Kidney (tissue), 14 donors: ENCODE results near the gene SETD3. TPM values are rescaled to one million over a fixed set of nuclear protein-coding genes. Genes with fewer than 3 reads are reported as not detected.

ENCODE experiments used
- DNase-seq, 5 donors: peaks; one replicate each; pipeline ENCODE4 v3.0.0-alpha.2; 2013 to 2020
- FAIRE-seq: peaks from 2 replicates; lab custom pipeline; 2012; peaks lifted over from hg19 to GRCh38; lab: Jason Lieb, UNC
- H3K27ac ChIP-seq, 2 donors: one replicate each; pipeline ENCODE4 v1.7.0; 2013; ENCODE audit warnings: low read depth in 2 of 2, low read length in 2 of 2, inconsistent platforms in 1 of 2
- H3K27me3 ChIP-seq: one replicate; pipeline ENCODE4 v1.7.1; 2013; ENCODE audit warnings: low read length, inconsistent platforms; ENCODE audit not compliant: control insufficient read depth, insufficient read depth
- H3K36me3 ChIP-seq, 3 donors: one replicate each; pipeline versions ENCODE4 v1.7.0 to v1.7.1; 2013; ENCODE audit warnings: low read length in 3 of 3, control low read depth in 1 of 3, inconsistent platforms in 1 of 3; ENCODE audit not compliant: insufficient read depth in 3 of 3, control insufficient read depth in 2 of 3
- H3K4me1 ChIP-seq, 3 donors: one replicate each; pipeline versions ENCODE4 v1.7.0 to v1.7.1; 2013; ENCODE audit warnings: low read length in 3 of 3, inconsistent platforms in 1 of 3, low read depth in 1 of 3; ENCODE audit not compliant: control insufficient read depth in 2 of 3, insufficient read depth in 2 of 3
- H3K4me3 ChIP-seq, 3 donors: one replicate each; pipeline versions ENCODE4 v1.7.0 to v1.8.1; 2013; ENCODE audit warnings: low read length in 3 of 3, control low read depth in 1 of 3, inconsistent platforms in 1 of 3
- H3K9ac ChIP-seq, 3 donors: one replicate each; pipeline versions ENCODE4 v1.7.0 to v1.7.1; 2013; ENCODE audit warnings: low read length in 3 of 3, control low read depth in 1 of 3, inconsistent platforms in 1 of 3
- H3K9me3 ChIP-seq, 3 donors: one replicate each; pipeline versions ENCODE4 v1.7.0 to v1.7.1; 2013; ENCODE audit warnings: low read length in 3 of 3, control low read depth in 1 of 3, inconsistent platforms in 1 of 3; ENCODE audit not compliant: control insufficient read depth in 2 of 3, insufficient read depth in 1 of 3
- CTCF ChIP-seq: IDR thresholded peaks from 3 replicates; pipeline ENCODE4 v1.5.1; 2012; ENCODE audit warnings: mild to moderate bottlenecking, moderate library complexity, borderline replicate concordance; ENCODE audit not compliant: insufficient read depth; ENCODE audit errors: extremely low read depth
- intact Hi-C: fragments of 100-400 bp; cut with DNase I; formaldehyde crosslinking; loops from one replicate; pipeline ENCODE4 v1.11.1; 2022
- polyA plus RNA-seq: library from polyadenylated mRNA; stranded (reverse); fragments of 350-450 nt; fragmentation: Illumina TruSeq; extraction: RNeasy Lipid Tissue Mini Kit (QIAGEN cat#74804); gene quantifications from one replicate; pipeline ENCODE4 v1.2.3, GENCODE V29; 2014; ENCODE audit warnings: low read depth, low replicate concordance; ENCODE audit not compliant: insufficient read depth
- total RNA-seq: library from RNA; stranded (reverse); fragmentation: NEBNext Ultra II Directional; extraction: Animal tissue kit (Norgen Biotek cat#: 25700); gene quantifications from one replicate; pipeline ENCODE4 v1.2.1, GENCODE V29; 2021
- donor health status: control.
- donor health status: control.
- donor health status: control.
- donor health status: control.
- donor health status: control.
- donor health status: DM: yes; HTN: yes; CAD: no.
- donor health status: Normal renal cell carcinoma (clear cell type).

SETD3 gene
- total and polyA plus RNA-seq, 2 donors from 2014 or later = 74.0 to 85.6 TPM

DNA sequence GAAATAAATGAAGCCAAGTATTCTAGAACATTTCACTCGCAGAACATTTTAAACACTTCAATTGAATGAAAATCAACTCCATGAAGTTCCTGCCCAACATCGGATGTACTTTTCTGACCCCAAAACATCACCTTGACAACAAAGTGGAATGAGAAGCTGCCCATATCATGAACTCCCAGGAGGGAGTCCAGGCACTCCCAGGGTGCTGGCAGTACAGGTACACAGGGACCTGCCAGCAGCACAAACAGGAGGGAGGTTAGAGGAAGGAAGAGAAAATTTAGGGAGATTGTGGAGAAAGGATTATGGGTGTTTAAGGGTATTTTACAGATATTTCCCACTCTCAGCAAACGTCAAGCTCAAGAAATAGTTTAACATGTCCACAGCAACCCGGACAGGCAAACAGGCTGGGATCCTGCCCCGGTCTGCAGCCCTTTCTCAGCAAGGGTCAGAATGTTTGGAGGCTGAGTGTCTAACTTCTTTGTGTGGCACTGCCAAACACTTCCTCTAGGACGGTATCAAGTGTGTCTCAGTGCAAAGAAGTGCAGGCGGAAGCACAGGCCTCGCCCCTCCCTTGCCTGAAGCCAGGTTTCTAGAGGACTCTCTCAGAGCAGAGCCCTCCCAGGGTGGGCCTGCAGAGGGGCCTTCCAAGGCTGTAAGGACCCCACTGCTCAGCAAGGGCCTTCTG is 72.2 kb downstream of the SETD3 start:
- DNase-seq (peak in 1 of 5 donors; percentile 46), FAIRE-seq (no peak)
- intact Hi-C loops = no loop called here
- no peaks in the 10 kb centered on the region for H3K27me3 ChIP-seq
- H3K36me3 ChIP-seq = peaks cover 2 to 30% (median 21%) of the 10 kb centered on the region in 3 donors
- H3K9me3 ChIP-seq = no peaks in the 10 kb centered on the region
- no peak overlapping the region for H3K9ac ChIP-seq
- TF ChIP-seq CTCF = no peak
- H3K4me3 ChIP-seq = no peak overlapping the region
- no peaks in the 10 kb centered on the region for H3K4me1 ChIP-seq
- H3K27ac ChIP-seq = no peak overlapping the region

DNA sequence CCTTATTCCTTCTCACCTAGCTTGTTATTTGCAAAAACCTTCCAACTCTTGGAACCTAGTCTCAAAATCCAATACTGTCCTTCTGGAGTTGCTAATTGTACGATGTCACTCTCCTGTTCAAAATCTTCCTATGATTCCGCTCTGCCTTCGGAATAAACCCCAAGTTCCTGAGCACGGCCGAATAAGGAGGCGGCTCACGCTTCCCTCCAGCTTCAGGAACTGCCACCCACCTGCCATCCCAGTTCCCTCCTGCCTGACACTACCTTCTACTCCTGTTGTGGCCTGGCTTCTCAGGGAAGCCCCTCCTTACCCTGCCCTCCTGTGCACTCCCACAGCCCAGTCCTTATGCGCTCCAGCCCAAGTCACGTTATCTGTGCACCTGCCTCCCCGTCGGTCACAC is 73.2 kb downstream of the SETD3 start:
- FAIRE-seq = no peak
- no peak for TF ChIP-seq CTCF
- DNase-seq = peak in 1 of 5 donors; percentile 48
- H3K4me1 ChIP-seq = peaks cover 0 to 3% (median 0%) of the 10 kb centered on the region in 3 donors
- intact Hi-C loops = no loop called here
- no peak overlapping the region for H3K9ac ChIP-seq
- no peak overlapping the region for H3K27ac ChIP-seq
- H3K9me3 ChIP-seq = no peaks in the 10 kb centered on the region
- H3K36me3 ChIP-seq = peaks cover 2 to 30% (median 22%) of the 10 kb centered on the region in 3 donors
- no peaks in the 10 kb centered on the region for H3K27me3 ChIP-seq
- no peak overlapping the region for H3K4me3 ChIP-seq

DNA sequence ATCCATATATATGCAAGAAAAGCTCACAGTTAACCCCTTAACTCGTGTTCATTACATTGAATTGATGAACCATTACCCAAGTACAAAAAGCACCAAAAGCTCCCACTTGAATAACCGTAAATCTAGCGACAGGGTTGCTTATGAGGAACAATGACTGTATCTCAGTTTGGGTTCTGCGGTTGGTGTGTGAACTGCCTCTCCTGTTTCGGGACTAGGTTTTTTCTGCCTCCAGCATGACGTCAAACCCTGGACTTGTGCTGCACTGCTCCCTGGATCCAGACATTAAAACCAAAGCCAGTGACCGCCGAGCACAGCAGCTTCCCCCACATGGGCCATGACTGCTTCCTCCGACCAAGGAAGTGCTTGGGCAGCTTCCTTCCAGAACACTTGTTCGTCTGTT is 77.7 kb downstream of the SETD3 start:
- no peak overlapping the region for H3K4me3 ChIP-seq
- intact Hi-C loops = no loop called here
- peaks cover 0 to 6% (median 2%) of the 10 kb centered on the region in 3 donors for H3K4me1 ChIP-seq
- H3K27ac ChIP-seq = no peak overlapping the region
- H3K27me3 ChIP-seq = no peaks in the 10 kb centered on the region
- H3K9me3 ChIP-seq = no peaks in the 10 kb centered on the region
- peaks cover 2 to 36% (median 30%) of the 10 kb centered on the region in 3 donors for H3K36me3 ChIP-seq
- FAIRE-seq (no peak), DNase-seq (peak in 2 of 5 donors; percentile 24 to 34)
- no peak for TF ChIP-seq CTCF
- H3K9ac ChIP-seq = no peak overlapping the region
